H4 (cell line): ENCODE data around the gene RAX. TPM values are rescaled to one million over a fixed set of nuclear protein-coding genes. Genes with fewer than 3 reads are reported as not detected.

Source experiments
- DNase-seq: peaks from one replicate; pipeline ENCODE4 v3.0.0-alpha.2; 2015; ENCODE audit warnings: low spot score
- total RNA-seq: library from RNA; depleted of rRNA; stranded (reverse); fragments of >200 nt; shearing (Covaris generic); gene quantifications from 2 replicates; pipeline ENCODE4 v1.2.3, GENCODE V29; 2014; rRNA removed

The RAX gene
- not detected in 2 replicates for total RNA-seq

- no peak for DNase-seq
These were observed at the start of gene RAX for GRCh38 chr18:59272891-59273758. Gene RAX (minus strand): TSS chr18:59273454. CDS start chr18:59273206, 248 bp downstream.

- no peak for DNase-seq
These were observed 45.3 kb upstream of the RAX start, which contains the start of gene CPLX4 for GRCh38 chr18:59318460-59319050. Gene CPLX4 (minus strand): TSS chr18:59318649. CDS start chr18:59318462, 187 bp downstream.

- no peak for DNase-seq
These were observed 38.4 kb upstream of the RAX start for GRCh38 chr18:59311631-59312030.

GRCh38 chr18:59308938-59309260 is 35.6 kb upstream of the RAX start:
- DNase-seq: no peak

GRCh38 chr18:59308248-59308937 is 35.1 kb upstream of the RAX start:
- peak; percentile 47 for DNase-seq

- DNase-seq: no peak
These were observed 33.4 kb upstream of the RAX start for GRCh38 chr18:59306640-59307039.

GRCh38 chr18:59305295-59305694 is 32.0 kb upstream of the RAX start:
- DNase-seq: no peak

- DNase-seq: no peak
These were observed 30.5 kb upstream of the RAX start for GRCh38 chr18:59303656-59304195.

GRCh38 chr18:59303006-59303405 is 29.8 kb upstream of the RAX start:
- DNase-seq: no peak

- DNase-seq: no peak
These were observed 28.7 kb upstream of the RAX start for GRCh38 chr18:59301929-59302328.

GRCh38 chr18:59300676-59301285 is 27.5 kb upstream of the RAX start:
- DNase-seq: no peak

GRCh38 chr18:59298871-59299270 is 25.6 kb upstream of the RAX start:
- no peak for DNase-seq

GRCh38 chr18:59293317-59293716 is 20.1 kb upstream of the RAX start:
- DNase-seq: no peak

- DNase-seq: no peak
These were observed 13.1 kb upstream of the RAX start for GRCh38 chr18:59286341-59286740.

GRCh38 chr18:59282341-59282740 is 9.1 kb upstream of the RAX start:
- DNase-seq: no peak

- no peak for DNase-seq
These were observed 6.5 kb upstream of the RAX start for GRCh38 chr18:59279722-59280121.

GRCh38 chr18:59279193-59279592 is 5.9 kb upstream of the RAX start:
- DNase-seq: no peak

GRCh38 chr18:59278793-59279192 is 5.5 kb upstream of the RAX start:
- no peak for DNase-seq

- DNase-seq: no peak
These were observed 2.8 kb upstream of the RAX start for GRCh38 chr18:59276047-59276446.

- no peak for DNase-seq
These were observed 2.2 kb upstream of the RAX start for GRCh38 chr18:59275406-59275949.

GRCh38 chr18:59274533-59274928 is 1.3 kb upstream of the RAX start:
- DNase-seq: no peak
